Measurements from ENCODE around the gene TSPAN3. TPM values are rescaled to one million over a fixed set of nuclear protein-coding genes. Genes with fewer than 3 reads are reported as not detected.

TSPAN3 gene
- total and polyA plus RNA-seq, 10 of the 15 experiments (the other 5 are each of a cell fraction or from before 2014, with no cell fraction given), result 18.9 to 114 (median 57.2) TPM

GRCh38 chr15:77030048-77030927 lies 40.6 kb downstream of the TSPAN3 start:
- H3K27ac ChIP-seq (ENCODE audit: control insufficient read depth, insufficient read depth), result no peak overlapping the region
- H3K4me2 ChIP-seq (ENCODE audit: control insufficient read depth, insufficient read depth), result no peak overlapping the region
- WGBS (ENCODE audit: insufficient coverage, insufficient replicate concordance, low lambda C conversion rate, missing lambda C conversion rate), result 63% methylated on average over 22 of the region's 22 CpGs
- H4K20me1 ChIP-seq (ENCODE audit: control insufficient read depth, insufficient read depth), result no peaks in the 10 kb centered on the region
- DNase-seq (ENCODE audit: low read depth, low spot score), result no peak
- intact Hi-C loops (cut with micrococcal nuclease; ENCODE audit: unreplicated experiment) (loop anchor here (5.0 kb wide), 1 partner anchor 52 kb away; no protein-coding TSS in a partner anchor), in situ Hi-C loops (cut with MboI) (no loop called here)
- TF ChIP-seq NR2F1 (conservative IDR thresholded peaks at IDR 0.05) (0 out of 2 replicates have a peak, but pooled peaks have one; percentile 43), MTA3 (IDR thresholded peaks at IDR 0.05; ENCODE audit: borderline replicate concordance, low read length) (no peak), GATAD2B (conservative IDR thresholded peaks at IDR 0.05; ENCODE audit: low read depth) (0 out of 2 replicates have a peak, but pooled peaks have one; percentile 13), IKZF1 (conservative IDR thresholded peaks at IDR 0.05) (0 out of 2 replicates have a peak, but pooled peaks have one; percentile 32), TCF7 (IDR thresholded peaks at IDR 0.05; ENCODE audit: borderline replicate concordance) (no peak)
- FAIRE-seq, result no peak
- SMC1A ChIA-PET (ENCODE audit: uncharacterized antibody, unreplicated experiment), result interaction anchor here (0.7 to 22.2 kb wide), 10 partner anchors 8 to 158 kb away, joined by 3 to 375 read pairs (median 4); no protein-coding TSS in a partner anchor
- BruUV-seq (replicated peaks), result no TSS peak
- no peaks in the 10 kb centered on the region for H3K4me1 ChIP-seq (ENCODE audit: control insufficient read depth, insufficient read depth, low read length)
- H2AFZ ChIP-seq (ENCODE audit: control insufficient read depth, low read depth, low read length), result no peak overlapping the region
- no peaks in the 10 kb centered on the region for H3K79me2 ChIP-seq (ENCODE audit: control insufficient read depth, insufficient read depth, low read length)
- POLR2A ChIA-PET, result interaction anchor here (1.7 to 1.9 kb wide), 2 partner anchors 8 to 56 kb away, joined by 5 to 7 read pairs; no protein-coding TSS in a partner anchor
- CTCF ChIA-PET, result interaction anchor here (0.7 to 17.4 kb wide), 19 partner anchors 8 to 513 kb away, joined by 3 to 483 read pairs (median 5); partner anchors contain the start of gene SCAPER
- no peaks in the 10 kb centered on the region for H3K27me3 ChIP-seq (replicated peaks in 1 of 2; ENCODE audit: control insufficient read depth in 2 of 2, insufficient read depth in 2 of 2, low read length in 1 of 2)
- RAD21 ChIA-PET (ENCODE audit: unreplicated experiment), result interaction anchor here (0.9 to 9.5 kb wide), 15 partner anchors 13 to 394 kb away, joined by 3 to 189 read pairs (median 4); no protein-coding TSS in a partner anchor
- no peaks in the 10 kb centered on the region for H3K9me3 ChIP-seq (replicated peaks; ENCODE audit: control insufficient read depth, insufficient read depth, low read length)
- H3K36me3 ChIP-seq (ENCODE audit: control insufficient read depth in 2 of 2, insufficient read depth in 2 of 2, low read length in 1 of 2), result no peaks in the 10 kb centered on the region
- no peak overlapping the region for H3K4me3 ChIP-seq
- peak; percentile 7; the same call in 2 of the 3 replicates for ATAC-seq
- H3K9ac ChIP-seq (ENCODE audit: control insufficient read depth, insufficient read depth, low read length), result no peak overlapping the region
